HCT116 (cell line): Measurements from ENCODE around the gene TMPRSS11E. TPM values are rescaled to one million over a fixed set of nuclear protein-coding genes. Genes with fewer than 3 reads are reported as not detected.

ENCODE experiments used
- ATAC-seq: fragments of 200-7000 bp; cut with Tn5 transposase; 2 replicates; pipeline ENCODE4 v1.9.1; 2020; ENCODE audit warnings: mild to moderate bottlenecking, moderate library complexity
- BruUV-seq: library from RNA; stranded (reverse); fragments of 400-500 nt; replicated peaks from 2 replicates; lab custom pipeline; 2021; lab: Mats Ljungman, UMichigan
- CTCF ChIA-PET: fragments of 300-600 bp; sonication (Branson Sonifier 250); formaldehyde crosslinking; loops from one replicate; lab custom pipeline; 2021; ENCODE audit warnings: antibody characterized with exemption; lab: Charles Lee
- POLR2A ChIA-PET: fragments of 300-600, 350-600 bp; sonication (Branson Sonifier 250); formaldehyde crosslinking; loops from one replicate; lab custom pipeline; 2021; ENCODE audit warnings: antibody characterized with exemption; lab: Charles Lee
- RAD21 ChIA-PET, 2 experiments: fragments of 300-600 bp; sonication (Branson Sonifier 250); formaldehyde crosslinking; loops; one replicate each; lab custom pipeline; 2023; ENCODE audit warnings: low total read pairs in 2 of 2; ENCODE audit not compliant: uncharacterized antibody in 2 of 2, unreplicated experiment in 2 of 2, low non-redundant PET in 1 of 2; lab: Charles Lee
- DNase-seq: peaks from one replicate; pipeline ENCODE4 v3.0.0-alpha.2; 2010; ENCODE audit warnings: low read depth, low spot score
- H2AFZ ChIP-seq: fragments of 200-600 bp; shearing (Covaris generic), sonication (generic); 2 replicates; pipeline ENCODE4 v1.6.1; 2017; ENCODE audit warnings: low read depth, mixed run types, mixed read lengths, antibody characterized with exemption, low read length; ENCODE audit not compliant: poor library complexity, severe bottlenecking
- H3K27ac ChIP-seq: 2 replicates; pipeline ENCODE4 v1.5.1; 2012; ENCODE audit warnings: low read depth, low read length
- H3K27me3 ChIP-seq: fragments of 200-600 bp; sonication (generic); 2 replicates; pipeline ENCODE4 v1.6.1; 2016; ENCODE audit warnings: mixed run types, low read length, mixed read lengths; ENCODE audit not compliant: insufficient read depth
- H3K36me3 ChIP-seq, 2 experiments: fragments of 200-500 bp in 1 of 2; fragments of 200-600 bp in 1 of 2; sonication (Bioruptor generic) in 1 of 2; sonication (generic) in 1 of 2; 2 replicates each; pipeline versions ENCODE4 v1.5.1 to v1.6.1; 2014 to 2016; ENCODE audit warnings: low read length in 2 of 2, inconsistent platforms in 1 of 2, mixed read lengths in 1 of 2, mixed run types in 1 of 2; ENCODE audit not compliant: insufficient read depth in 2 of 2, control insufficient read depth in 1 of 2
- H3K4me1 ChIP-seq, 2 experiments: fragments of 200-600 bp in 1 of 2; sonication (generic) in 1 of 2; 2 replicates each; pipeline versions ENCODE4 v1.5.1 to v1.6.1; 2012 to 2017; ENCODE audit warnings: low read length in 2 of 2, inconsistent platforms in 1 of 2, mild to moderate bottlenecking in 1 of 2, mixed read lengths in 1 of 2, mixed run types in 1 of 2, moderate library complexity in 1 of 2; ENCODE audit not compliant: insufficient read depth in 2 of 2, control insufficient read depth in 1 of 2
- H3K4me2 ChIP-seq: fragments of 200-600 bp; sonication (generic); 2 replicates; pipeline ENCODE4 v1.6.1; 2017; ENCODE audit warnings: mixed run types, low read length, mixed read lengths
- H3K4me3 ChIP-seq, 2 experiments: fragments of 200-600 bp in 1 of 2; sonication (generic) in 1 of 2; replicated peaks in 1 of 2; 2 replicates each; pipeline ENCODE4 v1.5.1; 2011 to 2016; ENCODE audit warnings: low read length in 2 of 2, control low read depth in 1 of 2, low read depth in 1 of 2, mild to moderate bottlenecking in 1 of 2, mixed read lengths in 1 of 2, mixed run types in 1 of 2
- H3K79me2 ChIP-seq: fragments of 200-600 bp; sonication (generic); 2 replicates; pipeline ENCODE4 v1.6.1; 2017; ENCODE audit warnings: mild to moderate bottlenecking, mixed run types, low read length, moderate library complexity, mixed read lengths; ENCODE audit not compliant: insufficient read depth
- H3K9ac ChIP-seq: fragments of 200-600 bp; sonication (generic); 2 replicates; pipeline ENCODE4 v1.6.1; 2016; ENCODE audit warnings: low read length, mixed read lengths
- H3K9me2 ChIP-seq: fragments of 200-600 bp; sonication (generic), shearing (Covaris generic); 2 replicates; pipeline ENCODE4 v1.6.1; 2017; ENCODE audit warnings: mixed run types, mild to moderate bottlenecking, moderate library complexity; ENCODE audit not compliant: insufficient read depth
- H3K9me3 ChIP-seq, 2 experiments: fragments of 200-500 bp in 1 of 2; fragments of 200-600 bp in 1 of 2; sonication (Bioruptor generic) in 1 of 2; sonication (generic) in 1 of 2; 2 replicates each; pipeline ENCODE4 v1.6.1; 2014 to 2017; ENCODE audit warnings: low read length in 2 of 2, mixed read lengths in 2 of 2, inconsistent platforms in 1 of 2, low read depth in 1 of 2, mild to moderate bottlenecking in 1 of 2, mixed run types in 1 of 2, moderate library complexity in 1 of 2; ENCODE audit not compliant: control insufficient read depth in 1 of 2, insufficient read depth in 1 of 2
- H4K20me1 ChIP-seq: fragments of 200-600 bp; sonication (generic), shearing (Covaris generic); 2 replicates; pipeline ENCODE4 v1.6.1; 2017; ENCODE audit warnings: mixed run types, mild to moderate bottlenecking, moderate library complexity; ENCODE audit not compliant: insufficient read depth
- CBX3 ChIP-seq: IDR thresholded peaks from 2 replicates; pipeline ENCODE4 v1.6.1; 2012; ENCODE audit warnings: low read depth
- CEBPB ChIP-seq: IDR thresholded peaks from 2 replicates; pipeline ENCODE4 v1.6.1; 2012; ENCODE audit warnings: low read depth
- EGR1 ChIP-seq: IDR thresholded peaks from 2 replicates; pipeline ENCODE4 v1.6.1; 2012; ENCODE audit warnings: low read depth
- JUND ChIP-seq: IDR thresholded peaks from 2 replicates; pipeline ENCODE4 v1.6.1; 2012
- MAX ChIP-seq: IDR thresholded peaks from 2 replicates; pipeline ENCODE4 v1.6.1; 2012
- POLR2A ChIP-seq: IDR thresholded peaks from 2 replicates; pipeline ENCODE4 v1.7.0; 2011; ENCODE audit warnings: borderline replicate concordance; ENCODE audit not compliant: insufficient read depth, insufficient read length; ENCODE audit errors: extremely low read depth
- RAD21 ChIP-seq: IDR thresholded peaks from 2 replicates; pipeline ENCODE4 v1.6.1; 2012; ENCODE audit warnings: low read depth, mild to moderate bottlenecking
- REST ChIP-seq: IDR thresholded peaks from 2 replicates; pipeline ENCODE4 v1.6.1; 2012; ENCODE audit warnings: low read depth
- SIN3A ChIP-seq: IDR thresholded peaks from 2 replicates; pipeline ENCODE4 v1.6.1; 2012; ENCODE audit warnings: low read depth
- SRF ChIP-seq: IDR thresholded peaks from 2 replicates; pipeline ENCODE4 v1.6.1; 2012; ENCODE audit warnings: low read depth
- YY1 ChIP-seq: IDR thresholded peaks from 2 replicates; pipeline ENCODE4 v1.6.1; 2011; ENCODE audit warnings: low read length, low read depth, moderate library complexity, mild to moderate bottlenecking; ENCODE audit not compliant: insufficient replicate concordance; ENCODE audit errors: extremely low read depth
- ZBTB33 ChIP-seq: IDR thresholded peaks from 2 replicates; pipeline ENCODE4 v1.6.1; 2011; ENCODE audit warnings: mild to moderate bottlenecking, low read length, moderate library complexity; ENCODE audit not compliant: insufficient replicate concordance; ENCODE audit errors: extremely low read depth
- ZNF274 ChIP-seq: fragments of 200-500 bp; sonication (Bioruptor generic); IDR thresholded peaks from 2 replicates; pipeline ENCODE4 v1.6.1; 2014; ENCODE audit warnings: mild to moderate bottlenecking, low read depth, low read length, inconsistent platforms
- intact Hi-C: fragments of 100-400 bp; cut with micrococcal nuclease; formaldehyde crosslinking; loops from 2 replicates; pipeline ENCODE4 v1.10.0; 2022
- total RNA-seq: library from RNA; stranded (reverse); gene quantifications from one replicate; pipeline ENCODE4 v1.2.1, GENCODE V29; 2021; ENCODE audit not compliant: unreplicated experiment

TMPRSS11E gene
- total RNA-seq, 1 experiment from 2014 or later: not detected

- no peak for ATAC-seq
- intact Hi-C loops: no loop called here
- BruUV-seq: no TSS peak
- H3K27me3 ChIP-seq: no peaks in the 10 kb centered on the region
- H3K9me2 ChIP-seq: no peaks in the 10 kb centered on the region
- ChIA-PET RAD21 (no interaction called here), POLR2A (no interaction called here), CTCF (no interaction called here)
- DNase-seq: no peak
- no peaks in the 10 kb centered on the region for H3K4me1 ChIP-seq
- H3K79me2 ChIP-seq: no peaks in the 10 kb centered on the region
- H3K4me3 ChIP-seq: no peak overlapping the region
- TF ChIP-seq POLR2A: no peak
- no peak for TF ChIP-seq CBX3
- no peak for TF ChIP-seq EGR1
- no peak for TF ChIP-seq REST
- no peak for TF ChIP-seq SIN3A
- no peak for TF ChIP-seq JUND
- no peak for TF ChIP-seq CEBPB
- no peak overlapping the region for H3K4me2 ChIP-seq
- H3K9me3 ChIP-seq: no peaks in the 10 kb centered on the region
- H2AFZ ChIP-seq: no peak overlapping the region
- no peaks in the 10 kb centered on the region for H3K36me3 ChIP-seq
- no peaks in the 10 kb centered on the region for H4K20me1 ChIP-seq
- no peak overlapping the region for H3K27ac ChIP-seq
- no peak overlapping the region for H3K9ac ChIP-seq
Observed at GRCh38 chr4:68430337-68430736, 16.9 kb upstream of the TMPRSS11E start.

- no peak overlapping the region for H2AFZ ChIP-seq
- no peaks in the 10 kb centered on the region for H3K4me1 ChIP-seq
- no peaks in the 10 kb centered on the region for H4K20me1 ChIP-seq
- H3K27ac ChIP-seq: no peak overlapping the region
- no peaks in the 10 kb centered on the region for H3K36me3 ChIP-seq
- no peaks in the 10 kb centered on the region for H3K79me2 ChIP-seq
- intact Hi-C loops: no loop called here
- H3K4me2 ChIP-seq: no peak overlapping the region
- ChIA-PET RAD21 (no interaction called here), CTCF (no interaction called here), POLR2A (no interaction called here)
- H3K27me3 ChIP-seq: no peaks in the 10 kb centered on the region
- DNase-seq (no peak), ATAC-seq (no peak)
- BruUV-seq: no TSS peak
- H3K9ac ChIP-seq: no peak overlapping the region
- H3K9me2 ChIP-seq: no peaks in the 10 kb centered on the region
- H3K9me3 ChIP-seq: no peaks in the 10 kb centered on the region
- H3K4me3 ChIP-seq: no peak overlapping the region
- TF ChIP-seq MAX: no peak
- TF ChIP-seq ZNF274: no peak
- no peak for TF ChIP-seq EGR1
- TF ChIP-seq SRF: no peak
- no peak for TF ChIP-seq YY1
- no peak for TF ChIP-seq ZBTB33
- TF ChIP-seq RAD21: no peak
Observed at GRCh38 chr4:68432320-68432719, 14.9 kb upstream of the TMPRSS11E start.
